Nephron (organoid): ENCODE measurements around the gene CSNK2A3.

Source experiments
- H3K27ac Mint-ChIP-seq, 3 experiments: 2 replicates each; pipeline ENCODE4 v1.8.0; 2020; ENCODE audit warnings: mixed read lengths in 3 of 3, mild to moderate bottlenecking in 2 of 3, moderate library complexity in 1 of 3
- H3K27me3 Mint-ChIP-seq: 2 replicates; pipeline ENCODE4 v1.8.0; 2021; ENCODE audit warnings: low read depth, mild to moderate bottlenecking, moderate library complexity, mixed read lengths
- H3K36me3 Mint-ChIP-seq: 2 replicates; pipeline ENCODE4 v1.8.0; 2020; ENCODE audit warnings: low read depth, mixed read lengths
- H3K4me1 Mint-ChIP-seq: 2 replicates; pipeline ENCODE4 v1.8.0; 2020; ENCODE audit warnings: mixed read lengths
- H3K4me3 Mint-ChIP-seq, 3 experiments: 2 replicates each; pipeline ENCODE4 v1.8.0; 2020; ENCODE audit warnings: mild to moderate bottlenecking in 3 of 3, mixed read lengths in 3 of 3, moderate library complexity in 2 of 3
- H3K9me3 Mint-ChIP-seq: 2 replicates; pipeline ENCODE4 v1.8.0; 2020; ENCODE audit warnings: mixed read lengths
- CTCF ChIP-seq, 3 experiments: fragments of 200-600 bp; sonication (generic); IDR thresholded peaks; one replicate each; pipeline ENCODE4 v1.5.0; 2021; ENCODE audit warnings: antibody characterized with exemption in 3 of 3; ENCODE audit not compliant: unreplicated experiment in 3 of 3

CSNK2A3 gene

GRCh38 chr11:11390068-11390771 is 37.2 kb upstream of the CSNK2A3 start:
- Mint-ChIP-seq H3K4me3 (no peak overlapping the region), H3K36me3 (no peaks in the 10 kb centered on the region)

GRCh38 chr11:11389238-11389637 is 36.2 kb upstream of the CSNK2A3 start:
- no peaks in the 10 kb centered on the region for H3K9me3 Mint-ChIP-seq
- no peak overlapping the region for H3K27ac Mint-ChIP-seq
- H3K4me3 Mint-ChIP-seq, result no peak overlapping the region
- H3K27me3 Mint-ChIP-seq, result peaks cover 14% of the 10 kb centered on the region
- no peak for TF ChIP-seq CTCF (IDR thresholded peaks at IDR 0.05; ENCODE audit: unreplicated experiment in 3 of 3)
- H3K4me1 Mint-ChIP-seq, result peaks cover 19% of the 10 kb centered on the region
- no peaks in the 10 kb centered on the region for H3K36me3 Mint-ChIP-seq

More at GRCh38 chr11:11390068-11390771, 37.2 kb upstream of the CSNK2A3 start:
- Mint-ChIP-seq H3K9me3 (no peaks in the 10 kb centered on the region), H3K4me1 (peaks cover 21% of the 10 kb centered on the region), H3K27me3 (peaks cover 11% of the 10 kb centered on the region), H3K27ac (peak overlapping the region in 1 of 3 experiments; percentile 34)
- no peak for TF ChIP-seq CTCF (IDR thresholded peaks at IDR 0.05; ENCODE audit: unreplicated experiment in 3 of 3)

DNA sequence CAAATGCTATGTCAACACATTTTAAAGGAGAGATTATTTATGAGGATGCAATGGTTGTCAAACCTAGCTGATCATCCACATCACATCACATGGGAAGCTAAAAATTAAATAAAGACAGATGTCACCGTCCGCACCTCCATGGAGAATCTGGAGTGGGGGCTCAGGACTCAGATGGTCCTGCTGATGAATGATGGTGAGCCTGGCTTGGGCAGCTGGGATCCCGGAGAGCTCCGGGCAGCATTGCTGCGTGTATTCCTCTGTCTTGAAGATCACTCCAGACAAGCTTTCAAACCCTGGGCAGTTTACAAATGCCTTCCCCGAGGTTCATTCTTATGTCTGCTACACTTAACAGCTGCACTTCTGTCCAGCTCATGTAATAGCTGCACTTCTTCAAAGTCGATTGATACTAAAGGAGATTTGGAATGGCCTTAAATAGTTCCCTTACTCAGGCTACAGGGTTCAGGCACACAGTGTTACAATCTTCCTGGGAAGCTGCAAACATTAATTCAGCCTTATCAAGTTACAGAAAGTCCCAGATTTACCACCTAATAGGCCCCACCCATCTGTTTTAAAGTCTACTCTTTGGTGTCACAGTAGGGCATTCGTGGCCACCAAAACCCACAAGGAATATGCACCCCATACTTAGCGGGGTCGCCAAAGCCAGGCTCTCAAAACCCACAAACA is 34.7 kb upstream of the CSNK2A3 start:
- Mint-ChIP-seq H3K9me3 (no peaks in the 10 kb centered on the region), H3K4me3 (no peak overlapping the region), H3K27ac (no peak overlapping the region), H3K36me3 (no peaks in the 10 kb centered on the region), H3K27me3 (peaks cover 10% of the 10 kb centered on the region), H3K4me1 (peaks cover 11% of the 10 kb centered on the region)
- TF ChIP-seq CTCF (IDR thresholded peaks at IDR 0.05; ENCODE audit: unreplicated experiment in 3 of 3), result no peak

DNA sequence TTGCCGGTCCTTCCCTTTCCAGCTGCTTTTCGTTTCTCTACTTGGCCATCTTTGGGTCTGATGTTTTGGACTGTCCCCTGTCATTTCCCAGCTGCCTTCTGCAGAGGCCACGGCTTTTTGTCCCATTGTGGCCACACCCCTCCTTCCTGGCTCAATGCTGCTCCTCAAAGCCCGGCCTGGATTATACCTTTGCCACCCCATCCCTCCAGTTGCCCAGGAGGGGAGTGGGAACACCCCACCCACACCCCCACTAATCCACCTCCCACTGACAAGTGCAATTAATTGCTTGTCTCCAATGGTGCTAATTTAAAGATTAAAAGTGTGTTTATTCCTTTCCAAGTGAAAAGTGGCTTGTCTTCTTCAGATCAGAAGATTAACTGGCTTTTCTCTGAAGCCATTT is 34.2 kb upstream of the CSNK2A3 start:
- peaks cover 11% of the 10 kb centered on the region for H3K4me1 Mint-ChIP-seq
- no peak for TF ChIP-seq CTCF (IDR thresholded peaks at IDR 0.05; ENCODE audit: unreplicated experiment in 3 of 3)
- no peak overlapping the region for H3K4me3 Mint-ChIP-seq
- H3K27me3 Mint-ChIP-seq, result peaks cover 10% of the 10 kb centered on the region
- H3K27ac Mint-ChIP-seq, result no peak overlapping the region
- no peaks in the 10 kb centered on the region for H3K36me3 Mint-ChIP-seq
- no peaks in the 10 kb centered on the region for H3K9me3 Mint-ChIP-seq

DNA sequence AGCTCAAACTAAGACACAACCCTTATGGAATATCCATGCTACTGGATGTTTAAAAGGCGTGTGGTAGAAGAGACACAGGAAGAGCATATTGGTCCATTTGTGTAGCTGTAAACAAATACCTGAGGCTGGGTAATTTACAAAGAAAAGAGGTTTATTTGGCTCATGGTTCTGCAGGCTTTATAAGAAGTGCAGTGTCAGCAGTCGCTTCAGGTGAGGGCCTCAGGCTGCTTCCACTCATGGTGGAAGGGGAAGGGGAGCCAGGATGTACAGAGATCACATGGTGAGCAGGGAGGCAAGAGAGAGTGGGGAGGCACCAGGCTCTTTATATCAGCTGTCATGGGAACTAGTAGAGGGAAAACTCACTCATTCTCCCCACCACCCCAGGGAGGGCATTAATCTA is 31.8 kb upstream of the CSNK2A3 start:
- no peak for TF ChIP-seq CTCF (IDR thresholded peaks at IDR 0.05; ENCODE audit: unreplicated experiment in 3 of 3)
- no peaks in the 10 kb centered on the region for H3K9me3 Mint-ChIP-seq
- peaks cover 17% of the 10 kb centered on the region for H3K27me3 Mint-ChIP-seq
- peaks cover 11% of the 10 kb centered on the region for H3K4me1 Mint-ChIP-seq
- no peak overlapping the region for H3K27ac Mint-ChIP-seq
- H3K4me3 Mint-ChIP-seq, result no peak overlapping the region
- no peaks in the 10 kb centered on the region for H3K36me3 Mint-ChIP-seq
